Activated CD4-positive, CD25-positive, alpha-beta regulatory T cell treated with anti-CD3 and anti-CD28 coated beads, Interleukin-2, amount 50 U/mL, for 24 hours (primary cell): ENCODE measurements around the gene OPHN1.

Source experiments
- ATAC-seq, 2 donors: fragments of 150-1000 bp; cut with Tn5 transposase; one replicate each; pipeline ENCODE4 v1.10.0; 2021; ENCODE audit warnings: mild to moderate bottlenecking in 1 of 2, moderate library complexity in 1 of 2

Gene OPHN1

GRCh38 chrX:68238568-68238967 is 194.7 kb downstream of the OPHN1 start:
- no peak for ATAC-seq

GRCh38 chrX:68234171-68234910 is 199.0 kb downstream of the OPHN1 start:
- no peak for ATAC-seq

GRCh38 chrX:68232206-68232605 is 201.1 kb downstream of the OPHN1 start:
- no peak for ATAC-seq

- ATAC-seq: no peak
These were observed 224.3 kb downstream of the OPHN1 start for GRCh38 chrX:68209008-68209407.

- ATAC-seq: no peak
These were observed 228.7 kb downstream of the OPHN1 start for GRCh38 chrX:68204521-68205038.

- no peak for ATAC-seq
These were observed 229.6 kb downstream of the OPHN1 start for GRCh38 chrX:68203646-68204045.

GRCh38 chrX:68203211-68203610 is 230.1 kb downstream of the OPHN1 start:
- no peak for ATAC-seq

- no peak for ATAC-seq
These were observed 234.0 kb downstream of the OPHN1 start for GRCh38 chrX:68199062-68199848.

GRCh38 chrX:68196939-68197791 is 236.1 kb downstream of the OPHN1 start:
- no peak for ATAC-seq

GRCh38 chrX:68195561-68195960 is 237.7 kb downstream of the OPHN1 start:
- ATAC-seq: no peak

- no peak for ATAC-seq
These were observed 239.5 kb downstream of the OPHN1 start for GRCh38 chrX:68193786-68194185.

GRCh38 chrX:68193234-68193633 is 240.1 kb downstream of the OPHN1 start:
- ATAC-seq: no peak

GRCh38 chrX:68190799-68191198 is 242.5 kb downstream of the OPHN1 start:
- peak; percentile 51 to 55 for ATAC-seq

GRCh38 chrX:68186552-68187262 is 246.6 kb downstream of the OPHN1 start:
- no peak for ATAC-seq

GRCh38 chrX:68185161-68185560 is 248.1 kb downstream of the OPHN1 start:
- ATAC-seq: no peak

- peak; percentile 78 to 79 for ATAC-seq
These were observed 249.6 kb downstream of the OPHN1 start for GRCh38 chrX:68183612-68184214.

- peak; percentile 42 to 49 for ATAC-seq
These were observed 252.7 kb downstream of the OPHN1 start for GRCh38 chrX:68180579-68180978.

- ATAC-seq: no peak
These were observed 253.9 kb downstream of the OPHN1 start for GRCh38 chrX:68179355-68179754.

GRCh38 chrX:68177542-68177941 is 255.8 kb downstream of the OPHN1 start:
- peak; percentile 47 to 59 for ATAC-seq

- ATAC-seq: no peak
These were observed 257.7 kb downstream of the OPHN1 start for GRCh38 chrX:68175562-68175961.

- ATAC-seq: peak; percentile 83 to 86
These were observed 269.9 kb downstream of the OPHN1 start for GRCh38 chrX:68163441-68163840.

GRCh38 chrX:68147848-68148247 is 285.4 kb downstream of the OPHN1 start:
- no peak for ATAC-seq
